HAP-1 (cell line): Measurements from ENCODE around the gene ZNF578.
"Not testable (repeated sequence)": the region's sequence is repeated elsewhere in the genome, so short reads cannot be mapped to it uniquely, and the experiment has no call there.

Experiments
- DNase-seq, 2 experiments: peaks; one replicate each; pipeline ENCODE4 v3.0.0-alpha.2; 2016 to 2020; ENCODE audit warnings: low spot score in 2 of 2
- H3K27me3 ChIP-seq: fragments of 250-450 bp; sonication (Bioruptor Pico); 2 replicates; pipeline ENCODE4 v1.5.1; 2020; ENCODE audit warnings: low read depth, mild to moderate bottlenecking, moderate library complexity
- H3K36me3 ChIP-seq: fragments of 250-450 bp; sonication (Bioruptor Pico); replicated peaks from 2 replicates; pipeline ENCODE4 v1.5.1; 2020; ENCODE audit warnings: mild to moderate bottlenecking
- H3K4me1 ChIP-seq: fragments of 250-450 bp; sonication (Bioruptor Pico); 2 replicates; pipeline ENCODE4 v1.5.1; 2020; ENCODE audit warnings: mild to moderate bottlenecking
- H3K4me3 ChIP-seq: fragments of 250-450 bp; sonication (Bioruptor Pico); 2 replicates; pipeline ENCODE4 v1.5.1; 2020; ENCODE audit warnings: mild to moderate bottlenecking, moderate library complexity
- H3K9me3 ChIP-seq: fragments of 250-450 bp; sonication (Bioruptor Pico); 2 replicates; pipeline ENCODE4 v1.5.1; 2020; ENCODE audit warnings: mild to moderate bottlenecking, moderate library complexity
- in situ Hi-C: fragments of 300-500 bp; cut with MboI; formaldehyde crosslinking; loops from 3 replicates; pipeline ENCODE4 v1.14.3; 2020; ENCODE audit warnings: low sequenced_read_pairs, inconsistent platforms, mixed read lengths

ZNF578 gene

DNA sequence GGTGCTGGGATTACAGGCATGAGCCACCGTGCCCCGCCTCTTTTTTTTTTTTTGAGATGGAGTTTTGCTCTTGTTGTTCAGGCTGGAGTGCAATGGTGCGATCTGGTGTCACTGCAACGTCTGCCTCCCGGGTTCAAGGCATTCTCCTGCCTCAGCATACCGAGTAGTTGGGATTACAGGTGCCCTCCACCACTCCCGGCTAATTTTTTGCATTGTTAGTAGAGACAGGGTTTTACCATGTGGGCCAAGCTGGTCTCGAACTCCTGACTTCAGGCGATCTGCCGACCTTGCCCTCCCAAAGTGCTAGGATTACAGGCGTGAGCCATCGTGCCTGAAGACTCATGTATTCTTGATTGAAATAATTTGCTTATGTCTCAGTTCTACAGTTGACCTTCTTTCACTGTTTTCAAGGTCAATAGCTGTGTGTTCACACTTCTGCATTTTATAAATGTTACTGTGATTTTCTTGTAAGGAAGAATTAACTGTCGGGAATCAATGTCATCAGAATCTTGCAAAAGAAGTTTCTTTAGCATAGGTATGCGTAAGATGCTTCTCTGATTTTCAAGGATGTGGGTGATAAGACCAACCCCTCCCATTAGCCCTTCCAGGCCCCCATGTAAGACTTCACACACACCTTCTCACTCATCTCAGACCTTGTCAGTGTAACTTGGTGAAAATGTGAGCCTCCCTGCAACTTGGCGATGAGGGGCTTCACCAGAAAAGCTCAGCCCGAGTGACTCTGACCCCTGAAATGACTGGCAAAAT, 104.1 kb downstream of the ZNF578 start:
- in situ Hi-C loops = no loop called here
- Histone ChIP-seq H3K4me1 (no peaks in the 10 kb centered on the region), H3K27me3 (no peaks in the 10 kb centered on the region), H3K9me3 (peaks cover 12% of the 10 kb centered on the region; the same call in 1 of the 2 replicates), H3K4me3 (no peak overlapping the region), H3K36me3 (peaks cover 28% of the 10 kb centered on the region)
- no peak for DNase-seq

DNA sequence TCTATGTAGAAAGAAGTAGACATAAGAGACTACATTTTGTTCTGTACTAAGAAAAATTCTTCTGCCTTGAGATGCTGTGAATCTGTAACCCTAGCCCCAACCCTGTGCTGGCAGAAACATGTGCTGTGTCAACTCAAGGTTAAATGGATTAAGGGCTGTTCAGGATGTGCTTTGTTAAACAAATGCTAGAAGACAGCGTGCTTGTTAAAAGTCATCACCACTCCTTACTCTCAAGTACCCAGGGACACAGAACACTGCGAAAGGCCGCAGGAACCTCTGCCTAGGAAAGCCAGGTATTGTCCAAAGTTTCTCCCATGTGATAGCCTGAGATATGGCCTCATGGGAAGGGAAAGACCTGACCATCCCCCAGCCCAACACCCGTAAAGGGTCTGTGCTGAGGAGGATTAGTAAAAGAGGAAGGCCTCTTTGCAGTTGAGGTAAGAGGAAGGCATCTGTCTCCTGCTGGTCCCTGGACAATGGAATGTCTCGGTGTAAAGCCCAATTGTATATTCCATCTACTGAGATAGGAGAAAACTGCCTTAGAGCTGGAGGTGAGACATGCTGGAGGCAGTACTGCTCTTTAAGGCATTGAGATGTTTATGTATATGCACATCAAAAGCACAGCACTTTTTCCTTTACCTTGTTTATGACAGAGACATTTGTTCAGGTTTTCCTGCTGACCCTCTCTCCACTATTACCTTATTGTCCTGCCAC, 105.5 kb downstream of the ZNF578 start:
- Histone ChIP-seq H3K36me3 (peaks cover 17% of the 10 kb centered on the region), H3K9me3 (peaks cover 19% of the 10 kb centered on the region; the same call in 1 of the 2 replicates)
- DNase-seq, in situ Hi-C loops, H3K4me3 ChIP-seq, H3K27me3 ChIP-seq, H3K4me1 ChIP-seq: not testable (repeated sequence)

DNA sequence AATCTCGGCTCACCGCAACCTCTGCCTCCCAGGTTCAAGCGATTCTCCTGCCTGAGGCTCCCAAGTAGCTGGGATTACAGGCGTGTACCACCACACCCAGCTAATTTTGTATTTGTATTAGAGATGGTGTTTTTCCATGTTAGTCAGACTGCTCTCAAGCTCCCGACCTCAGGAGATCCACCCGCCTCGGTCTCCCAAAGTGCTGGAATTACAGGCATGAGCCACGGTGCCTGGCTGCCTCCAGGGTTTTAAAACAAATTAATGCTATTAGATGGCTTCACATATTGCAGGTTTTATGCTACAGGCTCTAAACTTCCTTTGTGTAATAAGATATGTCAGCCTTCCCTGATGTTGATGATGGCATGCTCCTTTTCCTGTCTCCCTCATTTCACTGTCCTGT, 108.3 kb downstream of the ZNF578 start:
- H3K4me3 ChIP-seq, H3K36me3 ChIP-seq, in situ Hi-C loops, DNase-seq, H3K4me1 ChIP-seq, H3K27me3 ChIP-seq: not testable (repeated sequence)
- peaks cover 13% of the 10 kb centered on the region; the same call in 1 of the 2 replicates for H3K9me3 ChIP-seq
